Measurements from ENCODE around the gene MAST1.

DNA sequence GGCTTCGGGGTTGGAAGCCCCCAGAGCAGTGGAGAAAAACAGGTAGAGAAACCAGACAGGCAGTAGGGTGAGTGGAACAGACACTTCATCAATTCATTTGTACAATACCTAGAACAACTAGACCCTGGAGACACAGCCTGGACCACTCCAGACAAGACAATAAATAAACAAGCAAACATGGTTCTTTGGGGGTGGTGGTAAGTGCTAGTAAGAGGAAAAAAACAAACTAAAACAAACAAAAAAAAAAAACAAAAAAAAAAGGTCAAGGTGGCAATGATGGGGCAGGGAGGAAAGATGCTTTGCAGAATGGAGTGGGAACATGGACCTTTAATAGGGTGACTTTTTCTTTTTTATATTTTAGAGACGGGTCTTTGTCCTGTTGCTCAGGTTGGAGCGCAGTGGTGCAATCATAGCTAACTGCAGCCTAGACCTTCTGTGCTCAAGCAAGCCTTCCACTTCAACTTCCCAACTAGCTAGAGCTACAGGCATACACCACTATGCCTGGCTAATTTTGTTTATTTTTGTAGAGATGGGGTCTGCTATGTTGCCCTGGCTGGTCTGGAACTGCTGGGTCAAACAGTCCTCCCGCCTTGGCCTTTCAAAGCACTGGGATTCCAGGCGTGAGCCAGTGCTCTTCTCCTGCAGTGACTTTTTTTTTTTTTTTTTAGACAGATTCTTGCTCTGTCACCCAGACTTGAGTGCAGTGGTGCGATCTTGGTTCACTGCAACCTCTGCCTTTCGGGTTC, 43.9 kb upstream of the MAST1 start:
- TF ChIP-seq, protein P1, sequence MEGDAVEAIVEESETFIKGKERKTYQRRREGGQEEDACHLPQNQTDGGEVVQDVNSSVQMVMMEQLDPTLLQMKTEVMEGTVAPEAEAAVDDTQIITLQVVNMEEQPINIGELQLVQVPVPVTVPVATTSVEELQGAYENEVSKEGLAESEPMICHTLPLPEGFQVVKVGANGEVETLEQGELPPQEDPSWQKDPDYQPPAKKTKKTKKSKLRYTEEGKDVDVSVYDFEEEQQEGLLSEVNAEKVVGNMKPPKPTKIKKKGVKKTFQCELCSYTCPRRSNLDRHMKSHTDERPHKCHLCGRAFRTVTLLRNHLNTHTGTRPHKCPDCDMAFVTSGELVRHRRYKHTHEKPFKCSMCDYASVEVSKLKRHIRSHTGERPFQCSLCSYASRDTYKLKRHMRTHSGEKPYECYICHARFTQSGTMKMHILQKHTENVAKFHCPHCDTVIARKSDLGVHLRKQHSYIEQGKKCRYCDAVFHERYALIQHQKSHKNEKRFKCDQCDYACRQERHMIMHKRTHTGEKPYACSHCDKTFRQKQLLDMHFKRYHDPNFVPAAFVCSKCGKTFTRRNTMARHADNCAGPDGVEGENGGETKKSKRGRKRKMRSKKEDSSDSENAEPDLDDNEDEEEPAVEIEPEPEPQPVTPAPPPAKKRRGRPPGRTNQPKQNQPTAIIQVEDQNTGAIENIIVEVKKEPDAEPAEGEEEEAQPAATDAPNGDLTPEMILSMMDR (IDR thresholded peaks at IDR 0.05) = no peak
- no peak for TF ChIP-seq POLR2AphosphoS5 (IDR thresholded peaks at IDR 0.05)
- TF ChIP-seq POLR2A (IDR thresholded peaks at IDR 0.05) = no peak
- no peak for TF ChIP-seq EP300 (IDR thresholded peaks at IDR 0.05)

All from upper lobe of left lung (tissue), 4 donors.